SK-N-MC (cell line): ENCODE results near the gene ALOX5AP.

Experiments used
- EZH2 ChIP-seq: fragments of 200-600 bp; sonication (generic); IDR thresholded peaks from one replicate; pipeline ENCODE4 v1.6.1; 2017; ENCODE audit warnings: antibody characterized with exemption
- POLR2AphosphoS5 ChIP-seq: IDR thresholded peaks from 2 replicates; pipeline ENCODE4 v1.6.1; 2012; ENCODE audit warnings: mild to moderate bottlenecking, low read depth, low read length, borderline replicate concordance

DNA sequence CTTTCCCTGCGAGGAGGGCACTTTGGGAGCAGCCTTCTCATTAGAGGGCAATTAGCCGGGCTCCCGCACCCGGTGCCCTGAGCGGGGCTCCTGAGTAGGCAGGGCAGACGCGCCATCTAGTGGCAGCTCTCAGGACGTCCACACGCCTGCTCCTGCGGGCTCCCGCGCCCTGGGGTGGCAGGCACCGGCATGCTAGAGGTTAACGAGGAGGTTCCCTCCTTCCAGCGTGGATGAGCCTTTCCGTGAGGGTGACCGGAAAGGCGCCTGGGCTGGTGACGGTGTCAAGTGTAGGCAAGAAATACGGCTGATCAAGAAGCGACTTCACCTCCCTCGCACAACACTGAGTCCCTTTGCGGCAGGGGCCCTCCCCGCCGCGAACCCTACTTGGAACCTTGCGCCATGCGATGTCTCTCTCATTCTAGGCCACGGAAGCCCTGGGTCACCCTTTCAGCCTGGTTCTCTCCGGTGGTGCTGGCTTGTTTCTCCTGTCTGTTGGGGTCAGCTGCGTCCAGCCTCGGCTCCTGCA lies 67.7 kb downstream of the ALOX5AP start:
- TF ChIP-seq EZH2 = no peak
- no peak for TF ChIP-seq POLR2AphosphoS5
